GM23338 (cell line): ENCODE data around the gene INPP5D. TPM values are rescaled to one million over a fixed set of nuclear protein-coding genes. Genes with fewer than 3 reads are reported as not detected.

Source experiments
- ATAC-seq: fragments of 200-7000 bp; cut with Tn5 transposase; 3 replicates; pipeline ENCODE4 v1.9.1; 2020
- DNase-seq: peaks from one replicate; pipeline ENCODE4 v3.0.0-alpha.2; 2015; ENCODE audit warnings: low spot score
- H2AFZ ChIP-seq: fragments of 200-600 bp; sonication (generic); 2 replicates; pipeline ENCODE4 v1.8.0; 2016; ENCODE audit warnings: antibody characterized with exemption, mild to moderate bottlenecking, moderate library complexity
- H3F3A ChIP-seq: fragments of 200-600 bp; sonication (generic); replicated peaks from 2 replicates; pipeline ENCODE4 v1.8.0; 2017; ENCODE audit warnings: antibody characterized with exemption, mixed run types, low read depth
- H3K27ac ChIP-seq: fragments of 200-600 bp; sonication (generic); 2 replicates; pipeline ENCODE4 v1.6.1; 2016; ENCODE audit warnings: low read depth
- H3K27me3 ChIP-seq: fragments of 200-600 bp; sonication (generic); 2 replicates; pipeline ENCODE4 v1.8.0; 2016; ENCODE audit warnings: mild to moderate bottlenecking, mixed run types, moderate library complexity; ENCODE audit not compliant: insufficient read depth
- H3K36me3 ChIP-seq: fragments of 200-600 bp; sonication (generic); 2 replicates; pipeline ENCODE4 v1.8.0; 2016; ENCODE audit warnings: mild to moderate bottlenecking; ENCODE audit not compliant: insufficient read depth
- H3K4me1 ChIP-seq: fragments of 200-600 bp; sonication (generic); 2 replicates; pipeline ENCODE4 v1.8.0; 2016; ENCODE audit warnings: mild to moderate bottlenecking, moderate library complexity; ENCODE audit not compliant: insufficient read depth
- H3K4me2 ChIP-seq: fragments of 200-600 bp; sonication (generic); 2 replicates; pipeline ENCODE4 v1.7.1; 2017; ENCODE audit warnings: mixed run types
- H3K4me3 ChIP-seq: fragments of 200-600 bp; sonication (generic); 2 replicates; pipeline ENCODE4 v1.6.1; 2016; ENCODE audit warnings: mixed run types
- H3K79me2 ChIP-seq: fragments of 200-600 bp; sonication (generic); replicated peaks from 2 replicates; pipeline ENCODE4 v1.8.0; 2017; ENCODE audit warnings: mild to moderate bottlenecking; ENCODE audit not compliant: insufficient read depth
- H3K9me2 ChIP-seq: fragments of 200-600 bp; sonication (generic); 2 replicates; pipeline ENCODE4 v1.8.0; 2017; ENCODE audit not compliant: insufficient read depth
- H4K20me1 ChIP-seq: fragments of 200-600 bp; sonication (generic); replicated peaks from 2 replicates; pipeline ENCODE4 v1.8.0; 2017; ENCODE audit warnings: mild to moderate bottlenecking; ENCODE audit not compliant: insufficient read depth
- H3K27ac Mint-ChIP-seq: 2 replicates; pipeline ENCODE4 v1.8.0; 2020; ENCODE audit warnings: inconsistent platforms, mild to moderate bottlenecking, moderate library complexity, mixed read lengths
- H3K27me3 Mint-ChIP-seq: 3 replicates; pipeline ENCODE4 v1.8.0; 2022; ENCODE audit warnings: low read depth, mild to moderate bottlenecking, moderate library complexity, mixed read lengths, inconsistent platforms; ENCODE audit not compliant: insufficient read depth, poor library complexity
- H3K36me3 Mint-ChIP-seq: 3 replicates; pipeline ENCODE4 v1.8.0; 2021; ENCODE audit warnings: low read depth, mild to moderate bottlenecking, inconsistent platforms, moderate library complexity, mixed read lengths
- H3K4me1 Mint-ChIP-seq: 3 replicates; pipeline ENCODE4 v1.8.0; 2020; ENCODE audit warnings: mild to moderate bottlenecking, inconsistent platforms, mixed read lengths
- H3K4me3 Mint-ChIP-seq: 3 replicates; pipeline ENCODE4 v1.8.0; 2021; ENCODE audit warnings: moderate library complexity, mild to moderate bottlenecking, inconsistent platforms, mixed read lengths
- H3K9me3 Mint-ChIP-seq: 3 replicates; pipeline ENCODE4 v1.8.0; 2020; ENCODE audit warnings: moderate library complexity, mild to moderate bottlenecking, inconsistent platforms, mixed read lengths
- CREB1 ChIP-seq: fragments of 250-450 bp; sonication (Bioruptor Pico); IDR thresholded peaks from 2 replicates; pipeline ENCODE4 v1.5.0; 2020; ENCODE audit warnings: low read depth, mild to moderate bottlenecking, moderate library complexity
- CTCF ChIP-seq, 2 experiments: fragments of 200-600 bp in 1 of 2; sonication (generic) in 1 of 2; conservative IDR thresholded peaks; 2 replicates each; pipeline versions ENCODE4 v1.5.1 to v1.6.1; 2016 to 2017; ENCODE audit warnings: antibody characterized with exemption in 2 of 2, low read depth in 2 of 2, mild to moderate bottlenecking in 2 of 2, moderate library complexity in 1 of 2
- EZH2 ChIP-seq: fragments of 200-600 bp; sonication (generic); IDR thresholded peaks from one replicate; pipeline ENCODE4 v1.8.0; 2017; ENCODE audit warnings: antibody characterized with exemption, mild to moderate bottlenecking, low read depth; ENCODE audit not compliant: unreplicated experiment
- EZH2phosphoT487 ChIP-seq: fragments of 200-600 bp; sonication (generic); IDR thresholded peaks from one replicate; pipeline ENCODE4 v1.8.1; 2018; ENCODE audit warnings: antibody characterized with exemption; ENCODE audit not compliant: unreplicated experiment
- JUNB ChIP-seq: IDR thresholded peaks from one replicate; pipeline ENCODE4 v1.6.1; 2016; ENCODE audit warnings: antibody characterized with exemption; ENCODE audit not compliant: unreplicated experiment
- NANOG ChIP-seq: IDR thresholded peaks from 2 replicates; pipeline ENCODE4 v1.6.1; 2016; ENCODE audit warnings: antibody characterized with exemption, borderline replicate concordance
- POLR2AphosphoS5 ChIP-seq: IDR thresholded peaks from 2 replicates; pipeline ENCODE4 v1.6.1; 2016; ENCODE audit warnings: antibody characterized with exemption, low read depth
- REST ChIP-seq: IDR thresholded peaks from one replicate; pipeline ENCODE4 v1.6.1; 2018; ENCODE audit warnings: antibody characterized with exemption; ENCODE audit not compliant: unreplicated experiment
- STAT1 ChIP-seq: IDR thresholded peaks from one replicate; pipeline ENCODE4 v1.6.1; 2016; ENCODE audit warnings: antibody characterized with exemption; ENCODE audit not compliant: unreplicated experiment
- ZNF114 ChIP-seq: fragments of 250-450 bp; sonication (Bioruptor Pico); IDR thresholded peaks from 2 replicates; pipeline ENCODE4 v1.5.0; 2020; ENCODE audit warnings: mild to moderate bottlenecking, moderate library complexity
- ZNF331 ChIP-seq: fragments of 250-450 bp; sonication (Bioruptor Pico); IDR thresholded peaks from 2 replicates; pipeline ENCODE4 v1.5.0; 2020; ENCODE audit warnings: low read depth, mild to moderate bottlenecking, moderate library complexity
- ZNF462 ChIP-seq: fragments of 250-450 bp; sonication (Bioruptor Pico); IDR thresholded peaks from 2 replicates; pipeline ENCODE4 v1.5.0; 2020; ENCODE audit warnings: mild to moderate bottlenecking, moderate library complexity
- polyA plus RNA-seq: library from polyadenylated mRNA; unstranded; fragments of >200 nt; fragmentation: Nextera tagmentation; extraction: Ambion mirVana; gene quantifications from 2 replicates; pipeline ENCODE4 v1.2.1, GENCODE V29; 2016
- total RNA-seq: library from RNA; depleted of rRNA; stranded (reverse); fragments of >200 nt; shearing (Covaris generic); gene quantifications from 2 replicates; pipeline ENCODE4 v1.2.3, GENCODE V29; 2014
- TF ChIP-seq, protein P1 (sequence below): IDR thresholded peaks from 2 replicates; pipeline ENCODE4 v1.6.1; 2016; ENCODE audit warnings: antibody characterized with exemption

Gene INPP5D
- total and polyA plus RNA-seq, 2 experiments from 2014 or later: 6.6 to 8.3 TPM

DNA sequence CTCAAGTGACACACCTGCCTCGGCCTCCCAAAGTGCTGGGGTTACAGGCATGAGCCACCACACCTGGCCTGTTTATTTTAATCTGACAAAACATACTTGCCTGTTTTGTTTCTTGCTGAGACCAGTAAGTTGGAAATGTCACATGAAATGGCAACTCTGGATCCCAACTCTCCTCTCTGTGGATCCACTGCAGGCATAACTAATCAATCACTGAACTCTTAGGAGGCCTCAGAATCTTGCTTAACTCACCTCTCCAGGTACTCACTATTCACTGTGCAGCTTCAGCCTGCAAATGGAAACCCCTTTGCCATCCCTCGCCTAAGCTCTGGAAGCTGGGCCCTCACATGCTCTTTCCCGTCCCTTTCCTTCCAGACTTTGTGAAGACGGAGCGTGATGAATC is 134.9 kb downstream of the INPP5D start:
- Mint-ChIP-seq H3K4me3 (no peak overlapping the region), H3K36me3 (peaks cover 8% of the 10 kb centered on the region; the same call in 1 of the 3 replicates), H3K27me3 (peaks cover 5% of the 10 kb centered on the region), H3K27ac (no peak overlapping the region), H3K4me1 (peaks cover 3% of the 10 kb centered on the region; the same call in 2 of the 3 replicates), H3K9me3 (no peaks in the 10 kb centered on the region; the same call in 2 of the 3 replicates)
- Histone ChIP-seq H3F3A (no peaks in the 10 kb centered on the region), H3K4me2 (no peak overlapping the region), H3K27me3 (no peaks in the 10 kb centered on the region), H3K4me1 (no peaks in the 10 kb centered on the region), H3K27ac (no peak overlapping the region), H3K9me2 (no peaks in the 10 kb centered on the region), H4K20me1 (no peaks in the 10 kb centered on the region), H2AFZ (no peak overlapping the region), H3K36me3 (no peaks in the 10 kb centered on the region), H3K79me2 (no peaks in the 10 kb centered on the region), H3K4me3 (no peak overlapping the region)
- no peak for ATAC-seq
- no peak for TF ChIP-seq CREB1 (CRISPR knock-in tag)
- TF ChIP-seq ZNF114 (CRISPR knock-in tag): no peak
- TF ChIP-seq NANOG: no peak
- TF ChIP-seq, protein P1, sequence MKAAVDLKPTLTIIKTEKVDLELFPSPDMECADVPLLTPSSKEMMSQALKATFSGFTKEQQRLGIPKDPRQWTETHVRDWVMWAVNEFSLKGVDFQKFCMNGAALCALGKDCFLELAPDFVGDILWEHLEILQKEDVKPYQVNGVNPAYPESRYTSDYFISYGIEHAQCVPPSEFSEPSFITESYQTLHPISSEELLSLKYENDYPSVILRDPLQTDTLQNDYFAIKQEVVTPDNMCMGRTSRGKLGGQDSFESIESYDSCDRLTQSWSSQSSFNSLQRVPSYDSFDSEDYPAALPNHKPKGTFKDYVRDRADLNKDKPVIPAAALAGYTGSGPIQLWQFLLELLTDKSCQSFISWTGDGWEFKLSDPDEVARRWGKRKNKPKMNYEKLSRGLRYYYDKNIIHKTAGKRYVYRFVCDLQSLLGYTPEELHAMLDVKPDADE: no peak
- no peak for TF ChIP-seq REST
- TF ChIP-seq EZH2phosphoT487: no peak
- no peak for TF ChIP-seq POLR2AphosphoS5
- no peak for TF ChIP-seq EZH2
- no peak for TF ChIP-seq STAT1
- TF ChIP-seq ZNF331 (CRISPR knock-in tag): no peak
- no peak for TF ChIP-seq CTCF (conservative IDR thresholded peaks at IDR 0.05; ENCODE audit: low read depth in 2 of 2)
- TF ChIP-seq ZNF462 (CRISPR knock-in tag): no peak
- TF ChIP-seq JUNB: no peak
- no peak for DNase-seq
